Breast epithelium (tissue), 4 donors: Measurements from ENCODE around the gene LUC7L. TPM values are rescaled to one million over a fixed set of nuclear protein-coding genes. Genes with fewer than 3 reads are reported as not detected.

Experiments
- DNase-seq, 2 donors: peaks; one replicate each; pipeline ENCODE4 v3.0.0-alpha.2; 2019; ENCODE audit warnings: low spot score in 2 of 2
- H3K27ac ChIP-seq, 2 donors: fragments of 200-600 bp; sonication (generic) in 1 of 2; one replicate each; pipeline ENCODE4 v1.5.1; 2016 to 2019; ENCODE audit warnings: mild to moderate bottlenecking in 1 of 2
- H3K27me3 ChIP-seq, 2 donors: fragments of 200-600 bp; sonication (generic) in 1 of 2; one replicate each; pipeline versions ENCODE4 v1.5.1 to v1.6.0; 2017 to 2019; ENCODE audit warnings: control low read depth in 1 of 2, mild to moderate bottlenecking in 1 of 2
- H3K36me3 ChIP-seq: fragments of 200-600 bp; one replicate; pipeline ENCODE4 v1.5.1; 2019
- H3K4me1 ChIP-seq, 2 donors: fragments of 200-600 bp; sonication (generic); one replicate each; pipeline ENCODE4 v1.5.1; 2016 to 2019; ENCODE audit warnings: control low read depth in 1 of 2
- H3K4me3 ChIP-seq, 3 donors: fragments of 200-600 bp; sonication (generic); 1 replicate in 2 of 3; 2 replicates in 1 of 3; pipeline ENCODE4 v1.5.1; 2016 to 2019; ENCODE audit warnings: mild to moderate bottlenecking in 3 of 3, moderate library complexity in 2 of 3
- H3K9me3 ChIP-seq, 2 donors: fragments of 200-600 bp; sonication (generic) in 1 of 2; one replicate each; pipeline ENCODE4 v1.5.1; 2016 to 2019; ENCODE audit warnings: control low read depth in 1 of 2
- POLR2A ChIP-seq: fragments of 450-650 bp; IDR thresholded peaks from one replicate; pipeline ENCODE4 v1.6.1; 2016; ENCODE audit warnings: antibody characterized with exemption, mild to moderate bottlenecking, moderate library complexity
- POLR2AphosphoS5 ChIP-seq, 3 donors: sonication (generic); formaldehyde crosslinking; IDR thresholded peaks; one replicate each; pipeline ENCODE4 v1.6.1; 2017; ENCODE audit warnings: antibody characterized with exemption in 3 of 3
- intact Hi-C: fragments of 100-400 bp; cut with DNase I; formaldehyde crosslinking; loops from one replicate; pipeline ENCODE4 v1.15.1; 2023; ENCODE audit warnings: low total_unique reads
- total RNA-seq, 3 donors: library from RNA; depleted of rRNA; stranded (reverse); fragments of >200 nt; gene quantifications; one replicate each; pipeline ENCODE4 v1.1.0, GENCODE V29; 2016
- TF ChIP-seq, protein P1 (sequence below), 3 donors: fragments of 450-650 bp; IDR thresholded peaks; one replicate each; pipeline ENCODE4 v1.5.1; 2016 to 2017; ENCODE audit warnings: antibody characterized with exemption in 3 of 3, mild to moderate bottlenecking in 3 of 3, moderate library complexity in 3 of 3

Gene LUC7L
- total RNA-seq, 3 donors from 2014 or later, result 60.6 to 135 (median 107) TPM

DNA sequence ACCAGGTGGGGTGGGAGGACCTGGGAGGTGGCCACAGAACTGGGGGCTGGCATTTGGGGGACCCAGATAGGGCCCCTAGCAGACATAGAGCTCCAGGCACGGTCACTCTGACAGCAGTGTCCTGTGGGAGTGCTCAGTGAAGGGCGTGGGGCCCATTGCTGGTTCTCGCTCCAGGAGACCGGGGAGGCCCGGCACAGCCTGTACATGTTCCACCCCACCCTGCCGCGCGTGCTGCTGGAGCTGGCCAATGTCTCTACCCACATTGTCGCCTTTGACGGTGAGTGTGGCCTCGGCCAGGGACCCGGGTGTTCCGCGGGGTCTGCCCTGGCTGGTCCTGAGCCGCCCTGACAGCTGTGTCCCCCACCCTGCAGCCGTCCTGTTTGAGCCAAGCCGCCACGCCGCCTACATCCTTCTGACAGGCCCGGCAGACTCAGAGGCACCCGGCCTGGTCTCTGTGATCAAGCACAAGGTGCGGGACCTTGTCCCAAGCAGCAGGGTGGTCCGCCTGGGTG is 35.2 kb upstream of the LUC7L start:
- no peak for TF ChIP-seq POLR2A
- no peak overlapping the region for H3K4me3 ChIP-seq
- intact Hi-C loops, result no loop called here
- DNase-seq, result no peak
- H3K27ac ChIP-seq, result no peak overlapping the region
- H3K27me3 ChIP-seq, result no peaks in the 10 kb centered on the region
- no peaks in the 10 kb centered on the region for H3K4me1 ChIP-seq
- H3K36me3 ChIP-seq, result peaks cover 19% of the 10 kb centered on the region
- H3K9me3 ChIP-seq, result no peaks in the 10 kb centered on the region

GRCh38 chr16:263944-264343 is 34.7 kb upstream of the LUC7L start:
- DNase-seq, result no peak
- Histone ChIP-seq H3K4me1 (no peaks in the 10 kb centered on the region), H3K27me3 (no peaks in the 10 kb centered on the region), H3K9me3 (no peaks in the 10 kb centered on the region), H3K4me3 (no peak overlapping the region), H3K36me3 (peaks cover 19% of the 10 kb centered on the region), H3K27ac (no peak overlapping the region)
- intact Hi-C loops, result no loop called here
- TF ChIP-seq POLR2A, result no peak

- no peaks in the 10 kb centered on the region for H3K9me3 ChIP-seq
- TF ChIP-seq, protein P1, sequence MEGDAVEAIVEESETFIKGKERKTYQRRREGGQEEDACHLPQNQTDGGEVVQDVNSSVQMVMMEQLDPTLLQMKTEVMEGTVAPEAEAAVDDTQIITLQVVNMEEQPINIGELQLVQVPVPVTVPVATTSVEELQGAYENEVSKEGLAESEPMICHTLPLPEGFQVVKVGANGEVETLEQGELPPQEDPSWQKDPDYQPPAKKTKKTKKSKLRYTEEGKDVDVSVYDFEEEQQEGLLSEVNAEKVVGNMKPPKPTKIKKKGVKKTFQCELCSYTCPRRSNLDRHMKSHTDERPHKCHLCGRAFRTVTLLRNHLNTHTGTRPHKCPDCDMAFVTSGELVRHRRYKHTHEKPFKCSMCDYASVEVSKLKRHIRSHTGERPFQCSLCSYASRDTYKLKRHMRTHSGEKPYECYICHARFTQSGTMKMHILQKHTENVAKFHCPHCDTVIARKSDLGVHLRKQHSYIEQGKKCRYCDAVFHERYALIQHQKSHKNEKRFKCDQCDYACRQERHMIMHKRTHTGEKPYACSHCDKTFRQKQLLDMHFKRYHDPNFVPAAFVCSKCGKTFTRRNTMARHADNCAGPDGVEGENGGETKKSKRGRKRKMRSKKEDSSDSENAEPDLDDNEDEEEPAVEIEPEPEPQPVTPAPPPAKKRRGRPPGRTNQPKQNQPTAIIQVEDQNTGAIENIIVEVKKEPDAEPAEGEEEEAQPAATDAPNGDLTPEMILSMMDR (IDR thresholded peaks at IDR 0.05), result no peak
- TF ChIP-seq POLR2A (no peak), POLR2AphosphoS5 (IDR thresholded peaks at IDR 0.05) (no peak)
- no peak for DNase-seq
- no peaks in the 10 kb centered on the region for H3K27me3 ChIP-seq
- intact Hi-C loops, result no loop called here
- H3K4me1 ChIP-seq, result no peaks in the 10 kb centered on the region
- H3K36me3 ChIP-seq, result peaks cover 19% of the 10 kb centered on the region
- no peak overlapping the region for H3K27ac ChIP-seq
- H3K4me3 ChIP-seq, result no peak overlapping the region
Observed at GRCh38 chr16:263182-263774, 34.0 kb upstream of the LUC7L start.

- intact Hi-C loops, result no loop called here
- H3K27me3 ChIP-seq, result no peaks in the 10 kb centered on the region
- no peak overlapping the region for H3K27ac ChIP-seq
- peaks cover 19% of the 10 kb centered on the region for H3K36me3 ChIP-seq
- no peak overlapping the region for H3K4me3 ChIP-seq
- H3K4me1 ChIP-seq, result no peaks in the 10 kb centered on the region
- TF ChIP-seq POLR2A, result no peak
- TF ChIP-seq POLR2AphosphoS5 (IDR thresholded peaks at IDR 0.05), result no peak
- TF ChIP-seq, protein P1 (IDR thresholded peaks at IDR 0.05), result no peak
- no peaks in the 10 kb centered on the region for H3K9me3 ChIP-seq
- DNase-seq, result no peak
Observed at GRCh38 chr16:262121-262745, 33.0 kb upstream of the LUC7L start.

DNA sequence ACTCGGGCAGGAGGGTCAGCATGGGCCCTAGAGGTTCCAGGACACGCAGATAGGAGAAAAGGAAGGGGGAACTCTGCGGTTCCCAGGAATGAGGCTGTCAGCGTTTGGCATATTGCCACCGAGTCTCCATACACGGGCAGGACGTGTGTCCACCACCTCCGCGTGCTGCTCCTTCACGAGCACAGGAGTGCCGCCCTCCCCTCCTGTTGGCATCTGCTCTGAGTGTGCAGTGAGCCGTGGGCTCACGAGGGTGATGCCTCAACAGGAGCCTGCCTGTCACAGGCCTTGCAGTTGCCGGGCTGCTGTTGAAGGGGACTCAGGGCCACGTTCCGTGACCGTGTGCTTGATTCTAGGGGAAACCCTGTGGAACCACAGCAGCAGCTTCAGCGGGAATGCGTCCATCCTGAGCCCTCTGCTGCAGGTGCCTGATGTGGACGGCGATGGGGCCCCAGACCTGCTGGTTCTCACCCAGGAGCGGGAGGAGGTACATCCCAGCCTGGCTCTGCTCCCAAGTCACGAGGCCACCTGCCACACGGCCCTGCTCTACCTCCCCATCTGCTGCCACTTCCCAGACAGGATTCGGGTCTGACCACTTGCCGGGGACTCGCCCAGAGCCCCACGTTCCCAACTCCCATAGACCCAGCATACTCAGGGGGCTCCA is 31.9 kb upstream of the LUC7L start:
- Histone ChIP-seq H3K27ac (no peak overlapping the region), H3K36me3 (peaks cover 19% of the 10 kb centered on the region), H3K4me1 (no peaks in the 10 kb centered on the region), H3K27me3 (no peaks in the 10 kb centered on the region), H3K4me3 (no peak overlapping the region), H3K9me3 (no peaks in the 10 kb centered on the region)
- no peak for DNase-seq
- TF ChIP-seq POLR2AphosphoS5 (IDR thresholded peaks at IDR 0.05), result no peak
- TF ChIP-seq, protein P1 (IDR thresholded peaks at IDR 0.05), result no peak
- TF ChIP-seq POLR2A, result no peak
- intact Hi-C loops, result no loop called here

- Histone ChIP-seq H3K4me1 (no peaks in the 10 kb centered on the region), H3K27ac (no peak overlapping the region), H3K4me3 (no peak overlapping the region), H3K27me3 (no peaks in the 10 kb centered on the region), H3K36me3 (peaks cover 19% of the 10 kb centered on the region), H3K9me3 (no peaks in the 10 kb centered on the region)
- no peak for DNase-seq
- intact Hi-C loops, result no loop called here
- TF ChIP-seq, protein P1 (IDR thresholded peaks at IDR 0.05), result no peak
- TF ChIP-seq POLR2AphosphoS5 (IDR thresholded peaks at IDR 0.05) (no peak), POLR2A (no peak)
Observed at GRCh38 chr16:260326-260725, 31.1 kb upstream of the LUC7L start.
